Measurements from ENCODE around the gene CELF4.
A peak's percentile ranks its signal among the peaks of the same experiment; 100 is the strongest.

The CELF4 gene

GRCh38 chr18:37545461-37546271 is 19.9 kb downstream of the CELF4 start:
- no peak for DNase-seq

DNA sequence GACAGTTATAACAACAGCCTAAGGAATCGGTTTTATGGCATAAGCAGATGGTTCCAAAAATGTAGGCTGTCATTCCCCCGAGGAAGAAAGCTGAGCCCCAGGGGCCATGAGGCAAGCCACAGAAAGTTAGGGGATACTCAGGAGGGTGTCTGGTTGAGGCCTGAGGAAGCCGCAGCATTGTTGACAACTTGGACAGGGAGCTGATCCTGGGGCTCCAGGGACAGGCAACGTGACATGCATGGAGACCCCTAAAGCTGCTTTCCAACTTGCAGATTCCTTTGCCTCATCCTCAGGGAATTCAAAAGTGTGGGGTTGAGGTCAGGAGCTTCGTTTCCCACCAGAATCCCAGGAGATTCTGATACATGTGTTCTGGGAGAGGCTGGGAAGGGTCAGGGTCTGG is 20.9 kb downstream of the CELF4 start:
- no peak for DNase-seq

- DNase-seq: no peak
Observed at GRCh38 chr18:37544217-37544616, 21.4 kb downstream of the CELF4 start.

DNA sequence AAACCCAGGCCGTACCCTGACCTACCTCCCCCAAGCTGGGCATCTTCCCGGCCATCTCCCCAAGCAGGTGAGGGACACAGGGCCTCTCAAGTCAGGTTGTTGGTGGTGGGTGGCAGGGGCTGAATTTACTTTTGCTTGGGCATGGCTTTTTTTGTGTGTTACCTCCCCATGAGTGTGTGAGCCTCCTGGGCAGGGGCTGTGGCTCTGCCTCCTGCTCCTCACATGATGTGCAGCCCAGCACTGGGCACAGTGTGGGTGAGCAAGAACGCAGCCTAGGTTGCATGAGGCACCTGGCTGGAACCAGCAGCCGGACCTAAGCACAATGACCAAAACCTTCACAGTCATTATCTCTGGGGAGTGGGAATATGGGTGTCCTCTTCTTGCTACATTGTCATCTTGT is 22.3 kb downstream of the CELF4 start:
- no peak for DNase-seq

DNA sequence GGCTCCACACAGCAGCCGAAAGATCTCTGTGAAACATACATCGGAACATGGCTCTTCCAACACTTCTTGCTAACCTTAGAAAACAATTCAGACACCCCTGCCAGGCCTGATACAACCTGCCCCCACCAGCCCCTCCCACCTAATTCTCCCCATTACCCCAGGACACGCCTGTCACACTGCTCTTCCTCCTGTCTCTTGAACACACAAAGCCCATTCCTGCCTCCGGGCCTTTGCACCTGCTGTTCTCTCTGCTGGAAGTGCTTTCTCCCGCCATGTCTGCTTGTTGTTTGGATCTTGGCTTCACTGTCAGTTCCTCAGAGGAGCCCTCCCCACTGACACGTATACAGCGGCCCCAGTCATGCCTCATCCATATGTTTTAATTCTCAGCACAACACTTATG is 24.1 kb downstream of the CELF4 start:
- peak in 1 of 2 experiments; percentile 48 for DNase-seq

- no peak for DNase-seq
Observed at GRCh38 chr18:37540424-37541138, 25.0 kb downstream of the CELF4 start.

DNA sequence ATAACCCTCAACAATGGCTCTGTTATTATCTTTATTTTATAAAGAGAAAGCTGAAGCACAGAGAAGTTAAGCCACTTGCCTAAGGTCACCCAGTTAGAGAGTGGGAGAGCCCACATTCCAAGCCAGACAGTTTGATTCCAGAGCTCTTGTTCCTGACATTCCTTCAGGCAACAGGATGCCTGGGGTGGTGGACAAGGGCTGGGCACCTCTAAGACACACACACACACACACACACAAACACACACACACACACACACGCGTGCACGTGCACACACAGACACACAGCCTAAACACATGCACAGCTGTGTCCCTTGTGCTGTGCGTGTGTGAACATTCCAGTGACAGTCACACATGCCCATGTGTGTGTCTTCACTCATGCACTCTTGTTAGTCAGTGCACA is 26.4 kb downstream of the CELF4 start:
- no peak for DNase-seq

GRCh38 chr18:37538526-37539205 is 26.9 kb downstream of the CELF4 start:
- DNase-seq: no peak

DNA sequence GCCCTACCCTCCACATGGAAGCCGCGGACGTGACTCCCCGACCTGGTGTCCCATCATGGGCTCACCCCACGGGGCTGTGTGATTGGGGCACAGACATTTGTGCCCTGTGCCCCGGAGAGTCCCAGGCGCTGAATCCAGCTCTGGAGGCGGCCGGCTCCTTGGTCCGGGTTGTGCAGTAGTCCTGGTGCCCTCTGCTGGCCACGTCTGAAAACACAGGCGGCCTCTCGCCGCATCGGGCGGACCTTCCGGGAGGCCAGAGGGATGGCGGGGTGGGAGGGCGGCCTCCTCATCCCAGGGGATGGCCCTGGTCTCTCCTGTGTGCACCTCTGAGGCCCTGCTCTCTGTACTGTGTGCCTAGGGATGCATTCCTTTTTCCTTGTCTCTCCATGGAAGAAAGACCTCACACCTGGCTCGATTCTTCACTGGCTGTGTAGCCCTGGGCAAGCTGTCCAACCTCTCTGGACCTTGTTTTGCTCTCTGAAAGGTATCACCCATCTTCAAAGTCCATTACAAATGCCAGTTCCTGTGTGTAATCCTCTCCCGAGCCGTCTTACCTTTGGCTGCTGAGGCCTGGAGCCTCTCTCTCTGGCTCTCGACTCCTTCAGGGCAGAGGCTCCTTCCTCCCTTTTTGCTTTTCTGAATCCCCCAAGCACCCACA is 27.6 kb downstream of the CELF4 start:
- peak; percentile 49 to 58 for DNase-seq

GRCh38 chr18:37536656-37537055 is 28.9 kb downstream of the CELF4 start:
- no peak for DNase-seq

- no peak for DNase-seq
Observed at GRCh38 chr18:37535968-37536367, 29.6 kb downstream of the CELF4 start.

DNA sequence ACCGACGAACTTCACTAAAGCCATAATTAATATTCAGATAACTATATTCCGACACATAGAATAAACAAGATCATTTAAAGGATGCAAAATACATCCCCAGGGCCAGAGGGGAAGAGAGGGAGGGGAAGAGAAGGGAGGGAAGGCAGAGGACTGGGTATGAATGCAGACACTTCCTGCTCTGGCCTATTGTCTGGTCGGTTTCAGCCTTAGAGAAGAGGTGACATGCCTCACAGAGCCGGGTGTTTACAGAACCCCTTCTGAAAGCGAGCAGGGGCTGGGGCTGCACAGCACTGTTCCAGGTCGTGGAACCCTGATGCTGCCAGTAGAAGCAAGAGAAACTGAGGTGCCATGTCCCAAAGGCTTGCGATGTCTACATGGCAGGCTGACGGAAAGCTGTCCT is 31.0 kb downstream of the CELF4 start:
- DNase-seq: no peak

- no peak for DNase-seq
Observed at GRCh38 chr18:37533647-37534584, 31.7 kb downstream of the CELF4 start.

- no peak for DNase-seq
Observed at GRCh38 chr18:37532917-37533316, 32.7 kb downstream of the CELF4 start.

DNA sequence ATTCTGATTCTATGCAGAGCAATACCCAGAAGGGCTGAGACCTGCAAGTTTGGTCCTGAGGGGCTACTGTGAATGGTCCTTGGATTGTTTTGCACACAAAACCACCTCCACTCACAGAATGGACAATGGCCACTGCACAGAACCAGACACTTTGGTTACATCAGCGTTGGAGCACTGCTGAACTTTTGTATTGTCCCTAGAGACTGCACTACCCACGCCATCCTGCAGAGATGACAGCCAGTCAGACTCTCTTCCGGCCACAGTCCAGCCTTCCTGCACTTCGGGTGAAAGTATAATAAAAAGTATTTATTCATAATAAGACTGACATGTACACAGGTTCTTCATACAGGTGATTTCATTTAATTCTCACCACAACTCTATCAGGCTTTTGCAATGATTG is 35.7 kb downstream of the CELF4 start:
- DNase-seq: no peak

GRCh38 chr18:37529296-37529695 is 36.3 kb downstream of the CELF4 start:
- no peak for DNase-seq

DNA sequence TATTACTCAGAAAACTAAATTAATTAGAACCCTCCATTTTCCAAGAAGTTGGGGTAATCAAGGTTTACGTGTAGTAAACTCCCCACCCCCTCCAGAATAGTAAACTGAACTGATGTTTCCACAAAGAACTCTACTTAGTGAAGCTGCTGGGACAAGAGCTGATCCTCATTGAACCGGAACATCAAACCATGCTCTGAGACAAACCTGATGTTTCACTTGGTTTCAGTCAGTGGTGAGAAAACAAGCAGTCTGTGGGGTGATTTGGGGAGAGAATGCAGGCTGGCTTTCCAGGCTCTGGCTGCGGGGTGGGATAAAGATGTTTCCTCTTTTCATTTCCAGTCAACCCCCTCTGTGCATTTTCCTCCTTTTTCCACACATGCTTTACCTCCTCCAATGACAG is 38.2 kb downstream of the CELF4 start:
- no peak for DNase-seq

- no peak for DNase-seq
Observed at GRCh38 chr18:37525262-37525585, 40.4 kb downstream of the CELF4 start.

GRCh38 chr18:37524498-37525261 is 40.9 kb downstream of the CELF4 start:
- no peak for DNase-seq

- DNase-seq: no peak
Observed at GRCh38 chr18:37524139-37524497, 41.5 kb downstream of the CELF4 start.

Measured in NCI-H2081 (cell line).